CD14-positive monocyte (primary cell): Measurements from ENCODE around the gene SCAF4. TPM values are rescaled to one million over a fixed set of nuclear protein-coding genes. Genes with fewer than 3 reads are reported as not detected.

Experiments
- DNase-seq, 3 donors: peaks; one replicate each; pipeline ENCODE4 v3.0.0-alpha.2; 2011 to 2022
- H2AFZ ChIP-seq: 2 replicates; pipeline ENCODE4 v1.6.0; 2012; ENCODE audit warnings: mild to moderate bottlenecking, low read depth, low read length, inconsistent platforms; ENCODE audit not compliant: insufficient read depth, poor library complexity, severe bottlenecking
- H3K27ac ChIP-seq, 2 donors: 1 replicate in 1 of 2; 2 replicates in 1 of 2; pipeline ENCODE4 v1.5.1; 2012 to 2013; ENCODE audit warnings: low read length in 2 of 2, control low read depth in 1 of 2, inconsistent platforms in 1 of 2, low read depth in 1 of 2, mild to moderate bottlenecking in 1 of 2
- H3K27me3 ChIP-seq, 2 donors: one replicate each; pipeline versions ENCODE4 v1.6.0 to v1.6.1; 2011 to 2013; ENCODE audit warnings: low read length in 2 of 2; ENCODE audit not compliant: control insufficient read depth in 2 of 2, insufficient read depth in 2 of 2
- H3K36me3 ChIP-seq, 2 donors: replicated peaks in 1 of 2; 1 replicate in 1 of 2; 2 replicates in 1 of 2; pipeline versions ENCODE4 v1.5.1 to v1.6.1; 2012 to 2013; ENCODE audit warnings: low read length in 2 of 2, control low read depth in 1 of 2, inconsistent platforms in 1 of 2, mild to moderate bottlenecking in 1 of 2; ENCODE audit not compliant: insufficient read depth in 2 of 2, control insufficient read depth in 1 of 2
- H3K4me1 ChIP-seq, 2 donors: 1 replicate in 1 of 2; 2 replicates in 1 of 2; pipeline versions ENCODE4 v1.5.1 to v1.6.1; 2012 to 2013; ENCODE audit warnings: low read length in 2 of 2, control low read depth in 1 of 2, inconsistent platforms in 1 of 2, mild to moderate bottlenecking in 1 of 2, moderate library complexity in 1 of 2; ENCODE audit not compliant: insufficient read depth in 2 of 2, control insufficient read depth in 1 of 2
- H3K4me2 ChIP-seq: replicated peaks from 2 replicates; pipeline ENCODE3; 2012; ENCODE audit warnings: low read length, moderate library complexity, mild to moderate bottlenecking; ENCODE audit not compliant: poor library complexity, severe bottlenecking; ENCODE audit errors: extremely low read depth
- H3K4me3 ChIP-seq, 3 experiments: fragments of 200-600 bp in 1 of 3; sonication (generic) in 1 of 3; replicated peaks in 1 of 3; 1 replicate in 2 of 3; 2 replicates in 1 of 3; pipeline ENCODE4 v1.5.1; 2011 to 2013; ENCODE audit warnings: low read length in 3 of 3, mild to moderate bottlenecking in 3 of 3, control low read depth in 2 of 3, low read depth in 2 of 3, inconsistent platforms in 1 of 3, moderate library complexity in 1 of 3
- H3K79me2 ChIP-seq: 2 replicates; pipeline ENCODE4 v1.6.0; 2012; ENCODE audit warnings: mild to moderate bottlenecking, control low read depth, inconsistent platforms, low read length, moderate library complexity; ENCODE audit not compliant: insufficient read depth
- H3K9ac ChIP-seq: 2 replicates; pipeline ENCODE4 v1.6.0; 2017; ENCODE audit warnings: low read length, mild to moderate bottlenecking; ENCODE audit not compliant: insufficient read depth, poor library complexity, severe bottlenecking
- H3K9me3 ChIP-seq, 2 donors: replicated peaks in 1 of 2; 1 replicate in 1 of 2; 2 replicates in 1 of 2; pipeline versions ENCODE4 v1.5.1 to v1.6.1; 2012 to 2013; ENCODE audit warnings: low read length in 2 of 2, control low read depth in 1 of 2; ENCODE audit not compliant: control insufficient read depth in 1 of 2, insufficient read depth in 1 of 2
- H4K20me1 ChIP-seq: 2 replicates; pipeline ENCODE4 v1.6.0; 2012; ENCODE audit warnings: mild to moderate bottlenecking, low read length, control low read depth, moderate library complexity; ENCODE audit not compliant: insufficient read depth
- H3K27ac Mint-ChIP-seq, 7 donors: one replicate each; pipeline ENCODE4 v1.8.0; 2020; ENCODE audit warnings: mild to moderate bottlenecking in 7 of 7, mixed read lengths in 7 of 7, moderate library complexity in 6 of 7, inconsistent platforms in 2 of 7
- H3K27me3 Mint-ChIP-seq, 3 donors: one replicate each; pipeline ENCODE4 v1.8.0; 2021 to 2022; ENCODE audit warnings: low read depth in 3 of 3, mild to moderate bottlenecking in 3 of 3, mixed read lengths in 3 of 3, moderate library complexity in 3 of 3, inconsistent platforms in 1 of 3
- H3K36me3 Mint-ChIP-seq, 2 donors: one replicate each; pipeline ENCODE4 v1.8.0; 2020; ENCODE audit warnings: mixed read lengths in 2 of 2, inconsistent platforms in 1 of 2, mild to moderate bottlenecking in 1 of 2
- H3K4me1 Mint-ChIP-seq: one replicate; pipeline ENCODE4 v1.8.0; 2020; ENCODE audit warnings: mild to moderate bottlenecking, mixed read lengths
- H3K4me3 Mint-ChIP-seq, 2 donors: one replicate each; pipeline ENCODE4 v1.8.0; 2020; ENCODE audit warnings: mild to moderate bottlenecking in 2 of 2, mixed read lengths in 2 of 2, moderate library complexity in 1 of 2
- H3K9me3 Mint-ChIP-seq, 7 donors: one replicate each; pipeline ENCODE4 v1.8.0; 2020 to 2022; ENCODE audit warnings: mixed read lengths in 7 of 7, mild to moderate bottlenecking in 6 of 7, moderate library complexity in 6 of 7, inconsistent platforms in 2 of 7
- WGBS: methylation state at CpG from one replicate; pipeline ENCODE4 v1.1.5; 2013; ENCODE audit warnings: missing lambda C conversion rate; ENCODE audit not compliant: insufficient coverage; 5-methylcytosine and 5-hydroxymethylcytosine counted together
- intact Hi-C, 2 donors: fragments of 100-400 bp; cut with micrococcal nuclease; formaldehyde crosslinking; loops; one replicate each; pipeline versions ENCODE4 v1.15.0 to v1.15.1; 2023
- polyA plus RNA-seq, 3 donors: library from polyadenylated mRNA; depleted of rRNA in 1 of 3; unstranded in 2 of 3; stranded (reverse) in 1 of 3; fragments of 300-500 nt in 2 of 3; fragments of >200 nt in 1 of 3; fragmentation: Illumina TruSeq in 2 of 3; gene quantifications; 1 replicate in 2 of 3; 2 replicates in 1 of 3; pipeline ENCODE4 v1.2.3, GENCODE V29; 2012 to 2021
- TF ChIP-seq, protein P1 (sequence below): fragments of 200-600 bp; IDR thresholded peaks from one replicate; pipeline ENCODE4 v1.8.0; 2022; ENCODE audit warnings: antibody characterized with exemption, mild to moderate bottlenecking

Gene SCAF4
- polyA plus RNA-seq, 3 donors = 4.6 to 28.7 (median 11.3) TPM

DNA sequence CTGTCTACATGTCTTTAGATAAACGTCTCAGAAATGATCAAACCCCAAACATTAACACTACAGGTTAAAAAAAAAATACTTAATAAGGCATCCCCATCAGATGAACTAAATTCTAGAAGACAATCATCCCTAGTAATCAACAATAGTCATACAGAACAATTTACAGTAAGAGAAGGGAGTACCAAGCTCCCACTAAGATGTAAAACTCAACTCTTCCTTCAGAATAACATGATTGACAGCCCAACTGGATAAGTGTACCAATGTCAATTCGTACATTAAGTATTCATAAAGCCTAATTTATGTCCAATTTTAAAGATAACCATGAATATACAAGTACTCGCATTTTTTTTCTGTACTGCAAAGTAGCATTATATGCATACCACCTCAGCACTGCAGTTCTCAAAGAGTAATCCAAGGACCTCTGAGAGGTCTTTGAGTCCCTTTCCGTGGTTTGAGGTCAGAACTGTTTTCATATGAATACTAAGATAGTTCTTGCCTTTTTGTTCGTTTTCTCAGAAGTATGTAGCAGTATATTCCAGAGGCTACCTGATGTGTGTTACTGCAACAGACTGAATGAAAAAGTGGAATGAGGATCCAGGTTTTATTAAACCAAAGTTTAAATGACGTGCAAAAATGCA, 6.6 kb downstream of the SCAF4 start:
- Histone ChIP-seq H3K4me1 (peaks cover 22 to 26% of the 10 kb centered on the region in 2 donors), H3K27ac (no peak overlapping the region), H3K79me2 (peaks cover 100% of the 10 kb centered on the region), H3K4me3 (no peak overlapping the region), H3K36me3 (no peaks in the 10 kb centered on the region), H2AFZ (no peak overlapping the region), H3K9ac (no peak overlapping the region), H3K4me2 (no peak overlapping the region), H3K9me3 (no peaks in the 10 kb centered on the region), H4K20me1 (peaks cover 100% of the 10 kb centered on the region), H3K27me3 (no peaks in the 10 kb centered on the region)
- intact Hi-C loops = no loop called here
- DNase-seq = no peak
- Mint-ChIP-seq H3K9me3 (peaks cover 0 to 8% (median 0%) of the 10 kb centered on the region in 7 donors), H3K4me3 (no peak overlapping the region), H3K4me1 (peaks cover 38% of the 10 kb centered on the region), H3K27me3 (peaks cover 0 to 1% (median 0%) of the 10 kb centered on the region in 3 donors), H3K27ac (peak overlapping the region in 2 of 7 donors; percentile 1 to 38), H3K36me3 (peaks cover 0 to 3% of the 10 kb centered on the region in 2 donors)
- TF ChIP-seq, protein P1, sequence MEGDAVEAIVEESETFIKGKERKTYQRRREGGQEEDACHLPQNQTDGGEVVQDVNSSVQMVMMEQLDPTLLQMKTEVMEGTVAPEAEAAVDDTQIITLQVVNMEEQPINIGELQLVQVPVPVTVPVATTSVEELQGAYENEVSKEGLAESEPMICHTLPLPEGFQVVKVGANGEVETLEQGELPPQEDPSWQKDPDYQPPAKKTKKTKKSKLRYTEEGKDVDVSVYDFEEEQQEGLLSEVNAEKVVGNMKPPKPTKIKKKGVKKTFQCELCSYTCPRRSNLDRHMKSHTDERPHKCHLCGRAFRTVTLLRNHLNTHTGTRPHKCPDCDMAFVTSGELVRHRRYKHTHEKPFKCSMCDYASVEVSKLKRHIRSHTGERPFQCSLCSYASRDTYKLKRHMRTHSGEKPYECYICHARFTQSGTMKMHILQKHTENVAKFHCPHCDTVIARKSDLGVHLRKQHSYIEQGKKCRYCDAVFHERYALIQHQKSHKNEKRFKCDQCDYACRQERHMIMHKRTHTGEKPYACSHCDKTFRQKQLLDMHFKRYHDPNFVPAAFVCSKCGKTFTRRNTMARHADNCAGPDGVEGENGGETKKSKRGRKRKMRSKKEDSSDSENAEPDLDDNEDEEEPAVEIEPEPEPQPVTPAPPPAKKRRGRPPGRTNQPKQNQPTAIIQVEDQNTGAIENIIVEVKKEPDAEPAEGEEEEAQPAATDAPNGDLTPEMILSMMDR = no peak
- WGBS = 100% methylated on average over 1 of the region's 6 CpGs

DNA sequence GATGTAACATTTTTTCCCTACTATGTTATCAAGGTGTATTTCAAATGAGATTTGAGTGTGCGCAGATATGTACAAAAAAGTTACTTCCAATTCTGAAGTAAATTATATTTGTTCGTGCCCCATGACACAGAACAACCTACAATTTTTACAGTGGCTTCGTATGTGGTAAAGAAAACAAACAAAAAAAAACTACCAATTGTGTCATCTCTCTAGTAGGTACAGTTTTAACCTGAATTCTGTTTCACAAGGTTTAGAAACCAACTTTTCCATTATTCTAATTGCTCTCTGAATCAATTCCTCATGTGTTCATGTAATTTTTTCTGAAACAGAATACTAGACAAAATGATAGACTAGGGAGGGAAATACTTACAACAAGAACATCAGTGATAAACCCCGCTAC, 7.4 kb downstream of the SCAF4 start:
- no peak overlapping the region for H2AFZ ChIP-seq
- peaks cover 0 to 11% (median 0%) of the 10 kb centered on the region in 7 donors for H3K9me3 Mint-ChIP-seq
- no peak overlapping the region for H3K4me2 ChIP-seq
- H3K4me3 Mint-ChIP-seq = no peak overlapping the region
- H3K4me1 Mint-ChIP-seq = peaks cover 38% of the 10 kb centered on the region
- no peak overlapping the region for H3K9ac ChIP-seq
- no peak for DNase-seq
- intact Hi-C loops = no loop called here
- no peaks in the 10 kb centered on the region for H3K9me3 ChIP-seq
- TF ChIP-seq, protein P1 = no peak
- peak overlapping the region in 1 of 7 donors; percentile 38 for H3K27ac Mint-ChIP-seq
- H3K4me1 ChIP-seq = peaks cover 15 to 21% of the 10 kb centered on the region in 2 donors
- H3K4me3 ChIP-seq = no peak overlapping the region
- no peak overlapping the region for H3K27ac ChIP-seq
- peaks cover 0 to 1% (median 0%) of the 10 kb centered on the region in 3 donors for H3K27me3 Mint-ChIP-seq
- H3K36me3 Mint-ChIP-seq = peaks cover 4 to 7% of the 10 kb centered on the region in 2 donors
- H3K36me3 ChIP-seq = no peaks in the 10 kb centered on the region
- H3K79me2 ChIP-seq = peaks cover 100% of the 10 kb centered on the region
- no peaks in the 10 kb centered on the region for H3K27me3 ChIP-seq
- H4K20me1 ChIP-seq = peaks cover 100% of the 10 kb centered on the region
- WGBS = no CpG with 5 or more reads among the region's 4 CpGs
